PC-3 (cell line): ENCODE results near the gene RSPRY1.
"Not testable (repeated sequence)": the region's sequence is repeated elsewhere in the genome, so short reads cannot be mapped to it uniquely, and the experiment has no call there.

Experiments
- CTCF ChIP-seq: fragments of 300-600 bp; sonication (generic); conservative IDR thresholded peaks from 2 replicates; pipeline ENCODE4 v1.5.1; 2017; ENCODE audit warnings: antibody characterized with exemption, low read depth, mild to moderate bottlenecking, low read length
- EZH2 ChIP-seq: fragments of 300-600 bp; sonication (generic); IDR thresholded peaks from one replicate; pipeline ENCODE4 v1.6.1; 2017; ENCODE audit warnings: antibody characterized with exemption, mild to moderate bottlenecking, low read length; ENCODE audit not compliant: unreplicated experiment
- EZH2phosphoT487 ChIP-seq: fragments of 300-600 bp; sonication (generic); IDR thresholded peaks from 2 replicates; pipeline ENCODE4 v1.6.1; 2018; ENCODE audit warnings: mild to moderate bottlenecking, antibody characterized with exemption, low read length, borderline replicate concordance

DNA sequence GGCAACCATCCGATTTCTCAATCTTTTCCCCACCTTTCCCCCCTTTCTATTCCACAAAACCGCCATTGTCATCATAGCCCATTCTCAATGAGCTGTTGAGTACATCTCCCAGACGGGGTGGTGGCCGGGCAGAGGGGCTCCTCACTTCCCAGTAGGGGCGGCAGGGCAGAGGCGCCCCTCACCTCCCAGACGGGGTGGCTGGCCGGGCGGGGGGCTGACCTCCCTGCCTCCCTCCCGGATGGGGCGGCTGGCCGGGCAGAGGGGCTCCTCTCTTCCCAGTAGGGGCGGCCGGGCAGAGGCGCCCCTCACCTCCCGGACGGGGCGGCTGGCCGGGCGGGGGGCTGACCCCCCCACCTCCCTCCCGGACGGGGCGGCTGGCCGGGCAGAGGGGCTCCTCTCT lies 14.2 kb downstream of the RSPRY1 start:
- TF ChIP-seq CTCF, EZH2, EZH2phosphoT487: not testable (repeated sequence)
